KMS-11 (cell line): ENCODE data around the gene ESPNL.

Experiments
- H2AFZ ChIP-seq: fragments of 200-600 bp; sonication (generic); 2 replicates; pipeline ENCODE4 v1.6.1; 2016; ENCODE audit warnings: antibody characterized with exemption, mixed run types, low read depth
- H3K27ac ChIP-seq: fragments of 200-600 bp; sonication (generic); 2 replicates; pipeline ENCODE4 v1.6.1; 2016; ENCODE audit warnings: mild to moderate bottlenecking, mixed run types
- H3K27me3 ChIP-seq: fragments of 200-600 bp; sonication (generic); 2 replicates; pipeline ENCODE4 v1.6.1; 2017; ENCODE audit warnings: mild to moderate bottlenecking, low read depth, mixed run types, moderate library complexity; ENCODE audit not compliant: insufficient read depth
- H3K36me3 ChIP-seq: fragments of 200-600 bp; sonication (generic); 2 replicates; pipeline ENCODE4 v1.6.1; 2017; ENCODE audit warnings: mild to moderate bottlenecking, mixed run types; ENCODE audit not compliant: insufficient read depth
- H3K4me1 ChIP-seq: fragments of 200-600 bp; sonication (generic); 2 replicates; pipeline ENCODE4 v1.6.1; 2016; ENCODE audit warnings: mild to moderate bottlenecking, low read depth, mixed run types; ENCODE audit not compliant: poor library complexity, severe bottlenecking
- H3K4me2 ChIP-seq: fragments of 200-600 bp; sonication (generic); 2 replicates; pipeline ENCODE4 v1.7.0; 2016; ENCODE audit warnings: mild to moderate bottlenecking, mixed run types
- H3K4me3 ChIP-seq: fragments of 200-600 bp; sonication (generic); IDR thresholded peaks from 2 replicates; pipeline ENCODE4 v1.6.1; 2017; ENCODE audit warnings: low read depth, low read length, mixed read lengths; ENCODE audit not compliant: insufficient read depth
- H3K79me2 ChIP-seq: fragments of 200-600 bp; sonication (generic); 2 replicates; pipeline ENCODE4 v1.6.1; 2016; ENCODE audit warnings: low read depth, mixed run types; ENCODE audit not compliant: insufficient read depth
- H3K9ac ChIP-seq: fragments of 200-600 bp; sonication (generic); 2 replicates; pipeline ENCODE4 v1.6.1; 2016; ENCODE audit warnings: mild to moderate bottlenecking, mixed run types
- H4K20me1 ChIP-seq: fragments of 200-600 bp; sonication (generic); 2 replicates; pipeline ENCODE4 v1.6.1; 2016; ENCODE audit warnings: mild to moderate bottlenecking, mixed run types; ENCODE audit not compliant: insufficient read depth
- CTCF ChIP-seq: fragments of 200-600 bp; sonication (generic); conservative IDR thresholded peaks from 2 replicates; pipeline ENCODE4 v1.6.1; 2017; ENCODE audit warnings: low read depth, mild to moderate bottlenecking, antibody characterized with exemption, low read length, moderate library complexity, mixed read lengths

Gene ESPNL

GRCh38 chr2:238152771-238153688, 52.9 kb downstream of the ESPNL start:
- no peaks in the 10 kb centered on the region for H3K4me1 ChIP-seq
- H4K20me1 ChIP-seq: no peaks in the 10 kb centered on the region
- H3K4me3 ChIP-seq: no peak overlapping the region
- TF ChIP-seq CTCF: no peak; the same call in 1 of the 2 replicates
- H3K27ac ChIP-seq: no peak overlapping the region
- H3K79me2 ChIP-seq: no peaks in the 10 kb centered on the region
- no peaks in the 10 kb centered on the region for H3K36me3 ChIP-seq
- no peaks in the 10 kb centered on the region for H3K27me3 ChIP-seq
- no peak overlapping the region for H2AFZ ChIP-seq
- H3K4me2 ChIP-seq: no peak overlapping the region
- H3K9ac ChIP-seq: no peak overlapping the region

- TF ChIP-seq CTCF: no peak
- Histone ChIP-seq H3K27ac (no peak overlapping the region), H3K4me3 (no peak overlapping the region), H3K27me3 (no peaks in the 10 kb centered on the region), H3K9ac (no peak overlapping the region), H4K20me1 (no peaks in the 10 kb centered on the region), H2AFZ (no peak overlapping the region), H3K36me3 (no peaks in the 10 kb centered on the region), H3K4me2 (no peak overlapping the region), H3K4me1 (no peaks in the 10 kb centered on the region), H3K79me2 (no peaks in the 10 kb centered on the region)
These were observed 54.4 kb downstream of the ESPNL start for GRCh38 chr2:238154570-238154969.

GRCh38 chr2:238155051-238155760, 55.1 kb downstream of the ESPNL start:
- no peaks in the 10 kb centered on the region for H3K79me2 ChIP-seq
- no peaks in the 10 kb centered on the region for H3K36me3 ChIP-seq
- H4K20me1 ChIP-seq: no peaks in the 10 kb centered on the region
- H3K9ac ChIP-seq: no peak overlapping the region
- H3K27me3 ChIP-seq: no peaks in the 10 kb centered on the region
- no peak for TF ChIP-seq CTCF
- H3K27ac ChIP-seq: no peak overlapping the region
- no peak overlapping the region for H3K4me3 ChIP-seq
- H2AFZ ChIP-seq: no peak overlapping the region
- H3K4me2 ChIP-seq: no peak overlapping the region
- H3K4me1 ChIP-seq: no peaks in the 10 kb centered on the region

- H3K27me3 ChIP-seq: no peaks in the 10 kb centered on the region
- no peak overlapping the region for H3K4me3 ChIP-seq
- no peaks in the 10 kb centered on the region for H3K4me1 ChIP-seq
- H3K27ac ChIP-seq: no peak overlapping the region
- H3K79me2 ChIP-seq: no peaks in the 10 kb centered on the region
- TF ChIP-seq CTCF: no peak
- no peak overlapping the region for H2AFZ ChIP-seq
- H3K36me3 ChIP-seq: no peaks in the 10 kb centered on the region
- H4K20me1 ChIP-seq: no peaks in the 10 kb centered on the region
- H3K4me2 ChIP-seq: no peak overlapping the region
- no peak overlapping the region for H3K9ac ChIP-seq
These were observed 55.9 kb downstream of the ESPNL start for GRCh38 chr2:238155761-238156694.
